Muscle of back (tissue), 13 donors: ENCODE results near the gene CABP4. TPM values are rescaled to one million over a fixed set of nuclear protein-coding genes. Genes with fewer than 3 reads are reported as not detected.

Experiments used
- DNase-seq, 3 donors: peaks; one replicate each; pipeline versions ENCODE4 v3.0.0 to v3.0.0-alpha.2; 2013
- long read RNA-seq, 9 donors: transcript quantifications; one replicate each; lab custom pipeline, GENCODE V29; 2026
- polyA plus RNA-seq, 10 donors: library from polyadenylated mRNA; unstranded; fragments of 120-200 nt; gene quantifications; one replicate each; pipeline ENCODE4 v1.2.1, GENCODE V29; 2013; ENCODE audit not compliant: insufficient read length in 10 of 10

CABP4 gene
- polyA plus RNA-seq, result 1 to 10 TPM in 4 of 10 donors, under 1 TPM in 6; 0.26 to 1.8 (median 0.94) TPM
- long read RNA-seq, donor 1, result 0 reads
- long read RNA-seq, donor 2, result 0 reads
- long read RNA-seq, donor 3, result 0 reads
- long read RNA-seq, donor 4, result 0 reads
- long read RNA-seq, donor 5, result 0 reads
- long read RNA-seq, donor 6, result 0 reads
- long read RNA-seq, donor 7, result 0 reads
- long read RNA-seq, donor 8, result 0 reads
- long read RNA-seq, donor 9, result 0 reads

GRCh38 chr11:67455054-67455453 lies at the start of gene CABP4:
CABP4 (plus strand) TSS chr11:67455354; CDS start chr11:67455424, 70 bp downstream.
- DNase-seq, result no peak

- no peak for DNase-seq
These were observed 49.3 kb upstream of the CABP4 start for GRCh38 chr11:67405688-67406339.

GRCh38 chr11:67406420-67406968 lies 48.7 kb upstream of the CABP4 start:
- no peak for DNase-seq

- DNase-seq, result no peak
These were observed 48.0 kb upstream of the CABP4 start for GRCh38 chr11:67406969-67407687.

- no peak for DNase-seq
These were observed 47.4 kb upstream of the CABP4 start for GRCh38 chr11:67407688-67408163.

- no peak for DNase-seq
These were observed 46.5 kb upstream of the CABP4 start for GRCh38 chr11:67408437-67409200.

GRCh38 chr11:67409261-67409666 lies 45.9 kb upstream of the CABP4 start:
- no peak for DNase-seq

- DNase-seq, result no peak
These were observed 45.3 kb upstream of the CABP4 start for GRCh38 chr11:67409781-67410368.

GRCh38 chr11:67410369-67410831 lies 44.8 kb upstream of the CABP4 start:
- no peak for DNase-seq

GRCh38 chr11:67410984-67411784 lies 44.0 kb upstream of the CABP4 start:
- DNase-seq, result no peak

- no peak for DNase-seq
These were observed 43.4 kb upstream of the CABP4 start for GRCh38 chr11:67411785-67412152.

- DNase-seq, result no peak
These were observed 42.5 kb upstream of the CABP4 start for GRCh38 chr11:67412495-67413179.

GRCh38 chr11:67413266-67413849 lies 41.8 kb upstream of the CABP4 start:
- DNase-seq, result no peak

GRCh38 chr11:67415501-67416304 lies 39.5 kb upstream of the CABP4 start, which contains the start of gene CARNS1:
CARNS1 (plus strand) TSS chr11:67415678; CDS start chr11:67416200, 522 bp downstream.
- DNase-seq, result no peak

- DNase-seq, result peak in 1 of 3 donors; percentile 52
These were observed 38.5 kb upstream of the CABP4 start for GRCh38 chr11:67416416-67417335.

GRCh38 chr11:67417425-67417824 lies 37.7 kb upstream of the CABP4 start:
- no peak for DNase-seq
